Measurements from ENCODE around the gene SRRM1.
"Not testable (repeated sequence)": the region's sequence is repeated elsewhere in the genome, so short reads cannot be mapped to it uniquely, and the experiment has no call there.

Gene SRRM1

DNA sequence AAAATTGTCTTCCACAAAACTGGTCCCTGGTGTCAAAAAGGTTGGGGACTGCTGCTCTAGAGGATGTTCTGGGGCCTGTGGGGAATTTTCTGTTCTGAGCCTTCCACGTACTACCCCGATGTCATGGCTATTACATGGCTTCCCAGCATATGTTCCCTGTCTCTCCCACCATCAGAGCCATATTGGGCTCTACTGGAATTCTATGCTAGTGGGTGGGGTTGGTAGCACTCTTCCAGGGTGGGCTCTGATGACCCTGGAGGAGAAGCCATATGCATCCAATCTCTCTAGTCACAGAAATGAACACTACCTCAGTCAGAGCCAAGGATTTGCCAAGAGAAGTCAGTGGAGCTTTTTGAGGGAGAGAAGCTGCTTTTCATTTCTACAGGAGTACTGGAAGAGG, 47.9 kb downstream of the SRRM1 start:
- H3K4me3 ChIP-seq (ENCODE audit: low read length in 2 of 2), result no peak overlapping the region
- H3K36me3 ChIP-seq (ENCODE audit: control insufficient read depth in 2 of 2, insufficient read depth in 2 of 2, low read length in 2 of 2), result no peaks in the 10 kb centered on the region
- no peaks in the 10 kb centered on the region for H3K9me3 ChIP-seq (ENCODE audit: control insufficient read depth in 2 of 2, low read length in 2 of 2)
- H3K9ac ChIP-seq (ENCODE audit: low read depth in 1 of 2, low read length in 2 of 2), result no peak overlapping the region
- H3K4me1 ChIP-seq (ENCODE audit: control insufficient read depth in 2 of 2, insufficient read depth in 2 of 2, low read length in 2 of 2), result peaks cover 2 to 11% of the 10 kb centered on the region in 2 donors
- H3K27me3 ChIP-seq (ENCODE audit: control insufficient read depth in 2 of 2, insufficient read depth in 2 of 2, low read length in 2 of 2), result no peaks in the 10 kb centered on the region
- H3K27ac ChIP-seq (ENCODE audit: low read depth in 2 of 2, low read length in 2 of 2), result no peak overlapping the region

DNA sequence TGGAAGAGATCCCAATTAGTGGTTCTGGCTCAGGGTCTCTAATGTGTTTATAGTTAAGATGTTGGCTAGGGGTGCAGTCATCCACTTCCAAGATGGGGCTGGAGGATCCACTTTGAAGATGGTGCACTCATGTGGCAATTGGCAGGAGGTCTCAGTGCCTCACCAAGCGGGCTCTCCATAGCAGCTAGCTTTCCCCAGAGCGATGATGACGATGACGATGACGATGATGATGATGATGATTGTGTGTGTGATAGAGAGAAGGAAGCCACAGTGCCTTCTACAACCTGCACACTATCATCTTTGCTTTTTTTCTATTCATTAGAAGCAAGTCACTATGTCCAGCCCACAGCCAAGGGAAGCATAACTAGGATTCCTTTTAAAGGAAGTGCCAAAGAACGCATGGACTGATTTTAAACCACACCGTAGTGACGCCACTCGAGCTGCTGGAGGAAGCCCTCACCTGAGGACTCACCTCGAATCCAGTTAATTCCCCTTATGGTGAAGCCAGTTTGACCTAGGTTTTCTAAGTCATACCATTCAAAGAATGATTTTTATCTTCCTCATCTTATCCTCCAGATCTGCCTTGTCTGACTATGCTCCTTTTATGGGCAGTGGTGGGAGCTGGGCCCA, 49.4 kb downstream of the SRRM1 start:
- Histone ChIP-seq H3K27me3 (ENCODE audit: control insufficient read depth in 2 of 2, insufficient read depth in 2 of 2, low read length in 2 of 2) (no peaks in the 10 kb centered on the region), H3K9me3 (ENCODE audit: control insufficient read depth in 2 of 2, low read length in 2 of 2) (no peaks in the 10 kb centered on the region), H3K4me1 (ENCODE audit: control insufficient read depth in 2 of 2, insufficient read depth in 2 of 2, low read length in 2 of 2) (peaks cover 2 to 11% of the 10 kb centered on the region in 2 donors), H3K9ac (ENCODE audit: low read depth in 1 of 2, low read length in 2 of 2) (no peak overlapping the region), H3K36me3 (ENCODE audit: control insufficient read depth in 2 of 2, insufficient read depth in 2 of 2, low read length in 2 of 2) (no peaks in the 10 kb centered on the region), H3K27ac (ENCODE audit: low read depth in 2 of 2, low read length in 2 of 2) (no peak overlapping the region), H3K4me3 (ENCODE audit: low read length in 2 of 2) (no peak overlapping the region)

GRCh38 chr1:24693827-24694379, 50.8 kb downstream of the SRRM1 start:
- no peaks in the 10 kb centered on the region for H3K36me3 ChIP-seq (ENCODE audit: control insufficient read depth in 2 of 2, insufficient read depth in 2 of 2, low read length in 2 of 2)
- H3K27me3 ChIP-seq (ENCODE audit: control insufficient read depth in 2 of 2, insufficient read depth in 2 of 2, low read length in 2 of 2), result no peaks in the 10 kb centered on the region
- peaks cover 2 to 11% of the 10 kb centered on the region in 2 donors for H3K4me1 ChIP-seq (ENCODE audit: control insufficient read depth in 2 of 2, insufficient read depth in 2 of 2, low read length in 2 of 2)
- H3K9me3 ChIP-seq (ENCODE audit: control insufficient read depth in 2 of 2, low read length in 2 of 2), result no peaks in the 10 kb centered on the region
- no peak overlapping the region for H3K9ac ChIP-seq (ENCODE audit: low read depth in 1 of 2, low read length in 2 of 2)
- no peak overlapping the region for H3K4me3 ChIP-seq (ENCODE audit: low read length in 2 of 2)
- H3K27ac ChIP-seq (ENCODE audit: low read depth in 2 of 2, low read length in 2 of 2), result peak overlapping the region in 1 of 2 donors; percentile 60

DNA sequence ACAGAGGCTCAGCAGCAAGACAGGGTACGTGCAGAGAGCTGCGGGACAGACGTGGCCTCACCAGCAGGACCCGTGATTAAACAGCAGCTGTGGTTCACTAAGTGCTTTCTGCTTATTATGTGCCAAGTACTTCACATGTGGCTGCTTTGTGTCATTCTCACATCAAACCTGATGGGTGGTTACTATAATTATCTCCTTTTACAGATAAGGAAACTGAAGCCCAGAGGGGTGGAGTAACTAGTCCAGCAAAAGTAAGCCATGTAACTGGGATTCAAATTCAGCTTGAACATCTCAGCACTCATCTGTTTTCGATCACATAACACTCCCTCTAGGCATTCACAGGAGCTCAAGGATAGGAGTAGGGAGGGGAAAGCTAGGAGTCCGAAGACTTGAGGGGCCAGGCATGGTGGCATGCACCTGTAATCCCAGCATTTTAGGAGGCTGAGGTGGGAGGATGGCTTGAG, 51.3 kb downstream of the SRRM1 start:
- no peaks in the 10 kb centered on the region for H3K9me3 ChIP-seq (ENCODE audit: control insufficient read depth in 2 of 2, low read length in 2 of 2)
- no peak overlapping the region for H3K9ac ChIP-seq (ENCODE audit: low read depth in 1 of 2, low read length in 2 of 2)
- H3K36me3 ChIP-seq (ENCODE audit: control insufficient read depth in 2 of 2, insufficient read depth in 2 of 2, low read length in 2 of 2), result no peaks in the 10 kb centered on the region
- peak overlapping the region in 1 of 2 donors; percentile 10 for H3K4me3 ChIP-seq (ENCODE audit: low read length in 2 of 2)
- H3K27me3 ChIP-seq (ENCODE audit: control insufficient read depth in 2 of 2, insufficient read depth in 2 of 2, low read length in 2 of 2), result no peaks in the 10 kb centered on the region
- peaks cover 2 to 11% of the 10 kb centered on the region in 2 donors for H3K4me1 ChIP-seq (ENCODE audit: control insufficient read depth in 2 of 2, insufficient read depth in 2 of 2, low read length in 2 of 2)
- H3K27ac ChIP-seq (ENCODE audit: low read depth in 2 of 2, low read length in 2 of 2), result peak overlapping the region in 1 of 2 donors; percentile 60

DNA sequence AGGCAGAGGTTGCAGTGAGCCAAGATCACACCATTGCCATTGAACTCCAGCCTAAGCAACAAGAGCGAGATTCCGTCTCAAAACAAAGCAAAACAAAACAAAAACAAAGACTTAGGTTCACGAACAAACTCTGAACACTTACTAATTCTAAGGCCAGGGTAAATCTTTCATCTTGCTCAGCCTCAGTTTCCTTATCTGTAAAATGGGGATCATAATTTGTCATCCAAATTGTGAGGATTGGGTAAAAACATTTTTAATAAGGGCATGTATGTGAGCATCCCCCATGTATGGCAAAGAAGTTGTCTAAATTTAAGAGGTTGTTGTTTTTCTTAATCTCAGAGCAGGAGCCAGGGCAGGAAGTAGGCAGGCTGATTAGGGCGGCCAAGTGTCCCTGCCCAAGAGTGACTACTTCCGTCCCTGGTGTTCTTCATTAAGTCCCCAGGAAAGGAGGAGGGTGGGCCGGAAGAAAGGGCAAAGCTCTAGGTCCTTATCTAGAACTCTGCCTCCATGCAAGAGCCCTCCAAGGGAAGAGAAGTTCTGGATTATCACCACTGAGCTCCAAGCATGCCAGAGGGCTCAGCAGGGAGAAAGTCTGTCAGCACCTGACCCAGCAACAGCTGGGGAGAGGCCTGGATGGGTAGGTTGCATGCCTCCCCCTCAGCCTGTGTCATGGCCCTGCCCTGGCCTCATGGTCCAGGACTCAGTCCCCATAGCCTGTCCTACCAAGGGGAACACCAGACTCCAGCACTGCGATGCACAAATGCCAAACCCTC, 52.3 kb downstream of the SRRM1 start:
- H3K27ac ChIP-seq (ENCODE audit: low read depth in 2 of 2, low read length in 2 of 2), result no peak overlapping the region
- no peaks in the 10 kb centered on the region for H3K36me3 ChIP-seq (ENCODE audit: control insufficient read depth in 2 of 2, insufficient read depth in 2 of 2, low read length in 2 of 2)
- H3K4me1 ChIP-seq (ENCODE audit: control insufficient read depth in 2 of 2, insufficient read depth in 2 of 2, low read length in 2 of 2), result peaks cover 2 to 11% of the 10 kb centered on the region in 2 donors

GRCh38 chr1:24696041-24696755, 53.1 kb downstream of the SRRM1 start:
- H3K27me3 ChIP-seq (ENCODE audit: control insufficient read depth in 2 of 2, insufficient read depth in 2 of 2, low read length in 2 of 2), result no peaks in the 10 kb centered on the region

More for the DNA sequence above, 52.3 kb downstream of the SRRM1 start:
- Histone ChIP-seq H3K4me3 (ENCODE audit: low read length in 2 of 2) (no peak overlapping the region), H3K9me3 (ENCODE audit: control insufficient read depth in 2 of 2, low read length in 2 of 2) (no peaks in the 10 kb centered on the region), H3K9ac (ENCODE audit: low read depth in 1 of 2, low read length in 2 of 2) (no peak overlapping the region), H3K27me3 (ENCODE audit: control insufficient read depth in 2 of 2, insufficient read depth in 2 of 2, low read length in 2 of 2) (no peaks in the 10 kb centered on the region)

GRCh38 chr1:24696756-24697330, 53.7 kb downstream of the SRRM1 start:
- H3K4me3 ChIP-seq (ENCODE audit: low read length in 2 of 2), result no peak overlapping the region
- no peaks in the 10 kb centered on the region for H3K27me3 ChIP-seq (ENCODE audit: control insufficient read depth in 2 of 2, insufficient read depth in 2 of 2, low read length in 2 of 2)
- H3K9me3 ChIP-seq (ENCODE audit: control insufficient read depth in 2 of 2, low read length in 2 of 2), result no peaks in the 10 kb centered on the region
- no peak overlapping the region for H3K9ac ChIP-seq (ENCODE audit: low read depth in 1 of 2, low read length in 2 of 2)
- no peak overlapping the region for H3K27ac ChIP-seq (ENCODE audit: low read depth in 2 of 2, low read length in 2 of 2)
- H3K4me1 ChIP-seq (ENCODE audit: control insufficient read depth in 2 of 2, insufficient read depth in 2 of 2, low read length in 2 of 2), result peaks cover 2 to 11% of the 10 kb centered on the region in 2 donors
- no peaks in the 10 kb centered on the region for H3K36me3 ChIP-seq (ENCODE audit: control insufficient read depth in 2 of 2, insufficient read depth in 2 of 2, low read length in 2 of 2)

More at GRCh38 chr1:24696041-24696755, 53.1 kb downstream of the SRRM1 start:
- Histone ChIP-seq H3K4me1 (ENCODE audit: control insufficient read depth in 2 of 2, insufficient read depth in 2 of 2, low read length in 2 of 2) (peaks cover 2 to 11% of the 10 kb centered on the region in 2 donors), H3K27ac (ENCODE audit: low read depth in 2 of 2, low read length in 2 of 2) (no peak overlapping the region), H3K9me3 (ENCODE audit: control insufficient read depth in 2 of 2, low read length in 2 of 2) (no peaks in the 10 kb centered on the region), H3K9ac (ENCODE audit: low read depth in 1 of 2, low read length in 2 of 2) (no peak overlapping the region), H3K36me3 (ENCODE audit: control insufficient read depth in 2 of 2, insufficient read depth in 2 of 2, low read length in 2 of 2) (no peaks in the 10 kb centered on the region), H3K4me3 (ENCODE audit: low read length in 2 of 2) (no peak overlapping the region)

DNA sequence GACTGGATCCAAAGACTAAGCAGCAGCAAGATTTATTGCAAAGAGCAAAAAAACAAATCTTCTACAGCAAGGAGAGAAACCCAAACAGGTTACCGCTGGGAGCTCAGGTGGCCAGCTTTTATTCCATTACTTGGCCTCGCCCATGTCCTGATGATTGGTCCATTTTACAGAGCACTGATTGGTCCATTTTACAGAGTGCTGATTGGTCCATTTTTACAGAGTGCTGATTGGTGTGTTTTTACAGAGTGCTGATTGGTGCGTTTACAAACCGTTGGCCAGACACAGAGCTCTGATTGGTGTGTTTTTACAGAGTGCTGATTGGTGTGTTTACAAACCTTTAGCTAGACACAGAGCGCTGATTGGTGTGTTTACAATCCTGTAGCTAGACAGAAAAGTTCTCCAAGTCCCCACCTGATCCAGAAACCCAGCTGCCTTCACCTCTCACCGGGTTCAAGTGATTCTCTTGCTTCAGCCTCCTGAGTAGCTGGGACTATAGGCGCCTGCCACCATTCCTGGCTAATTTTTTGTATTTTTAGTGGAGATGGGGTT, 54.4 kb downstream of the SRRM1 start:
- peaks cover 2 to 11% of the 10 kb centered on the region in 2 donors for H3K4me1 ChIP-seq (ENCODE audit: control insufficient read depth in 2 of 2, insufficient read depth in 2 of 2, low read length in 2 of 2)
- not testable (repeated sequence) for H3K9me3 ChIP-seq (ENCODE audit: control insufficient read depth in 2 of 2, low read length in 2 of 2); H3K36me3 ChIP-seq (ENCODE audit: control insufficient read depth in 2 of 2, insufficient read depth in 2 of 2, low read length in 2 of 2); H3K9ac ChIP-seq (ENCODE audit: low read depth in 1 of 2, low read length in 2 of 2); H3K27ac ChIP-seq (ENCODE audit: low read depth in 2 of 2, low read length in 2 of 2); H3K27me3 ChIP-seq (ENCODE audit: control insufficient read depth in 2 of 2, insufficient read depth in 2 of 2, low read length in 2 of 2); H3K4me3 ChIP-seq (ENCODE audit: low read length in 2 of 2)

- H3K36me3 ChIP-seq (ENCODE audit: control insufficient read depth in 2 of 2, insufficient read depth in 2 of 2, low read length in 2 of 2); H3K27ac ChIP-seq (ENCODE audit: low read depth in 2 of 2, low read length in 2 of 2); H3K9ac ChIP-seq (ENCODE audit: low read depth in 1 of 2, low read length in 2 of 2); H3K9me3 ChIP-seq (ENCODE audit: control insufficient read depth in 2 of 2, low read length in 2 of 2); H3K27me3 ChIP-seq (ENCODE audit: control insufficient read depth in 2 of 2, insufficient read depth in 2 of 2, low read length in 2 of 2); H3K4me3 ChIP-seq (ENCODE audit: low read length in 2 of 2): not testable (repeated sequence)
- H3K4me1 ChIP-seq (ENCODE audit: control insufficient read depth in 2 of 2, insufficient read depth in 2 of 2, low read length in 2 of 2), result peaks cover 2 to 11% of the 10 kb centered on the region in 2 donors
Measured at GRCh38 chr1:24698326-24698725, 55.2 kb downstream of the SRRM1 start.
